GM18519 (cell line): ENCODE data around the gene IL20.
A peak's percentile ranks its signal among the peaks of the same experiment; 100 is the strongest.

ENCODE experiments used
- ATAC-seq: cut with Tn5 transposase; IDR thresholded peaks from one replicate; pipeline ENCODE4 v1.9.1; 2021; ENCODE audit warnings: mild to moderate bottlenecking, moderate library complexity; ENCODE audit not compliant: unreplicated experiment, low FRiP score

The IL20 gene, protein sequence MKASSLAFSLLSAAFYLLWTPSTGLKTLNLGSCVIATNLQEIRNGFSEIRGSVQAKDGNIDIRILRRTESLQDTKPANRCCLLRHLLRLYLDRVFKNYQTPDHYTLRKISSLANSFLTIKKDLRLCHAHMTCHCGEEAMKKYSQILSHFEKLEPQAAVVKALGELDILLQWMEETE

GRCh38 chr1:206864939-206865671, at the start of gene IL20:
Gene IL20, plus strand, starts transcription at chr1:206865623. Its CDS starts 230 bp downstream, at chr1:206865853.
- ATAC-seq = no peak

- ATAC-seq = peak; percentile 66
Observed at GRCh38 chr1:206816390-206817287, 48.8 kb upstream of the IL20 start.

DNA sequence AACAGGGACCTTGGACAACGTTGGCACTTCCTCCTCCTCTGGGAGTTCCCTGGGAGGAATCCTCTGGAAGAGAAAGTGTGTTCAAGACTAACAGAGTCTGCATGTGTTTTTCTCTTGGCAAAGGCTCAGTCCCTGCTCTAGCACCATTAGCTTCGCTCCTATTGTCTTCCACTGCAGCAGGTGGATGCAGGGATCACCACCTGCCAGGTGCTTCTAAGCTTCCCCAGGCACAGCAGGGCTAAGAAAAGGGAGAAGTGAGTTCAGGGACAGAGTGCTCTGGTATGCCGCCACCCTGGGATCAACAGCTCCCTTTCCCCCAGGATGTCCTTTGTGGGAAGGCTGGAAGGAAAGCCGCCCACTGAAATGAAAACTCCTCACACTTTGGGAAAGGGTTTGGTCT, 43.9 kb upstream of the IL20 start:
- no peak for ATAC-seq

- no peak for ATAC-seq
Observed at GRCh38 chr1:206823727-206824126, 41.7 kb upstream of the IL20 start.

GRCh38 chr1:206824331-206824730, 41.1 kb upstream of the IL20 start:
- ATAC-seq = no peak

GRCh38 chr1:206826394-206826793, 39.0 kb upstream of the IL20 start:
- ATAC-seq = no peak

DNA sequence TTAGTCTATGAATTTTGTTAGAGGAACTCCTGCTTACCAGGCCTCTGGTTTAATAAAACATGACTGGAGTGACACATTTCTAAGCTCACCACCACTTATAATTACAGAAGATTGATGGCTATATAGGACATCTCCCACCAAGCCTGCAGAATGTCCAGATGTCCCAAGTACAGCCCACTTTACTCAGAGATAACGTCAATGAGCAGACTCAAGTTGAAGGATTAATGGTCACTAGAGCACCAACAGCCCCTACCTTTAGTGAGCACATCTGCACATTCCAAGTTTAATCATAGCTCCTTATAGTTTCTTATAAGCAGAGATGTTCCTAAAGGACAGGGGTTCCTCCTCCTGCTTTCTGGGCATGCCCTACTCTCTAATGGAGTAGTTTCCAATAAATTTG, 37.4 kb upstream of the IL20 start:
- no peak for ATAC-seq

DNA sequence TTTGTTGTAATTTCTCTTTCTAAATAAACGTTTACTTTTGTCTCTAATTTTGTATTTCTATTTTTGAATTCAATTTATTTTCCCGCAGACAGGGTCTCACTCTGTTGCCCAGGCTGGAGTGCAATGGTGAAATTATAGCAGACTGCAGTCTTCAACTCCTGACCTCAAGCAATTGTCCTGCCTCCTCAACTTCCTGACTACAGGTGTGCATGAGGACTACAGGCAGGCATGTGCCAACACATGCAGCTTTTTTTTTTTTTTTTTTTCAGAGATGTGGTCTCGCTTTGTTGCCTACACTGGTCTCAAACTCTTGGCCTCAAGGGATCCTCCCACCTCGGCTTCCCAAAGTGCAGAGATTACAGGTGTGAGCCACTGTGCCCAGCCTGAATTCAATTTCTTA, 36.7 kb upstream of the IL20 start:
- no peak for ATAC-seq

GRCh38 chr1:206829282-206829681, 36.1 kb upstream of the IL20 start:
- no peak for ATAC-seq

DNA sequence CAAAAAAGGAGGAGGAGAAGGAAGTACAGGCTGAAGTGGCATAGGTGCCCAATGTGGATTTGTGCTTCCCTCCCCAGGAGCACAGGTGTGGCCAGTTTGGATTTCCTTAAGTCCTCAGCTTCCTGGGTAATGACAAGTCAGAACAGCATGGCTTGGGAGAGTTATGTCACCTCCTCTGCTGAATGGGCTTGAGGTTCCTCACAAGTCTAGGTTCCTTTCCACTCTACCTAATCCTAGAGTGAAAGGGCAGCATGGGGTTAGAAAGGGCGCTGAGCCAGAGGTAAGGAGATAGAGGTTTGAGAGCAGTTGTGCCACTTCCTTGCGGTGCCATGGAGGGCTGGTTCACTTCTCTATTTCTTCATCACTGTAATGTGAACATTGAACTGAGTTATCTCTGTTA, 35.5 kb upstream of the IL20 start:
- no peak for ATAC-seq

DNA sequence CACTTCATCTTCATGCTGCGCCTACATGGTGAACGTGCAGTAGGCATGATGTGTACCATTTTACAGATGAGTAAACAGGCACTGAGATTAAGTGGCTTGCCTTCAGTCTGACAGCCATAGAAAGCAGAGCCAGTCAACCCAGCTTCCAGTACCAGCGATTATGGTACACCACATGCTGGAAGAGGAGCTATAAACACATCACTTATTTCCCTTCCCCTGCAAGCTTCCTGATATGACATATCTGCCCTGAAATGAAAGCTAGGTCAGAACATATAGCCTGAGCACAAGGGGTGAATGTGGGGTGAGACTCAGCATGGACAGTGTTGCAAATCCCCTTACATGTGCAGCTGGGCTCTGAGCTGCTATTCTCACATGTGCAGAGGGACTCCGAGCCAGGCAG, 33.8 kb upstream of the IL20 start:
- ATAC-seq = no peak

- no peak for ATAC-seq
Observed at GRCh38 chr1:206832352-206832880, 33.0 kb upstream of the IL20 start.

- ATAC-seq = no peak
Observed at GRCh38 chr1:206833106-206833680, 32.2 kb upstream of the IL20 start.

- no peak for ATAC-seq
Observed at GRCh38 chr1:206833801-206834200, 31.6 kb upstream of the IL20 start.

DNA sequence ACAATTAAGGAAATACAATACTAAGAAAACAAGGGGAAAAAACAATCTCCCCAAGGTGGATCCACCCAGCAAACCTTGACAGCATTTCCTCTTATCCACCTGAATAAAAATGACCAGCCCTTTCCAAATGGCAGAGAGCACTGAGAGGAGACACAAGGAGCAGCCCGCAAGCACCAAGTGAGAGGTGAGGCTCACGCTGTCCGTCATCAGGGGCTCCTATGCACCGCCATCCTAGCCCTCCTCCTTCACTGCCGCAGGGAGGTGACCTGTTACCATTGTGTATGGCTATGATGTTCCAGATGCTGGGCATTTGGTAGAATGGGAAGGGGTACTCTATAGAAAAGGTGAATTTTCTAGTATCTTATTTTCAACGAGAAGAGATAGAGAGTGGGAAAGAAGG, 31.2 kb upstream of the IL20 start:
- no peak for ATAC-seq

DNA sequence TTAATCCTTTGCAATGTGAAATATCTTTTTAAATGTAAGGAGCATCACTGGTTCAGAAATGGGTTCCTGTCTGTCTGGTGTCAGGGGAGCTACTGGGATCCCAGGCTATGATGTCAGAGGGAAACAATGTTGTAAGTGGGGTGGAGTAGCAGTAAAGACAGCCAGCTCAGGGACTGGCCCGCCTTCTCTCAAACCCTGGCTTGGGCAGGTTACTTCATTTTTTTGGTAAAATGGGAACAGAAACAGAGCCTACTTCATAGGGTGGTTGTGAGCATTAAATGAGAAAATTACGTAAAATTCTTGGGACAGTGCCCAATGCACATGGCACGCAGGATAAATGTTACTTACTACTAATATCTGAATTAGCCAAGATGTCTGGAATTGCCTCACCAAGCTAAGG, 30.7 kb upstream of the IL20 start:
- no peak for ATAC-seq

DNA sequence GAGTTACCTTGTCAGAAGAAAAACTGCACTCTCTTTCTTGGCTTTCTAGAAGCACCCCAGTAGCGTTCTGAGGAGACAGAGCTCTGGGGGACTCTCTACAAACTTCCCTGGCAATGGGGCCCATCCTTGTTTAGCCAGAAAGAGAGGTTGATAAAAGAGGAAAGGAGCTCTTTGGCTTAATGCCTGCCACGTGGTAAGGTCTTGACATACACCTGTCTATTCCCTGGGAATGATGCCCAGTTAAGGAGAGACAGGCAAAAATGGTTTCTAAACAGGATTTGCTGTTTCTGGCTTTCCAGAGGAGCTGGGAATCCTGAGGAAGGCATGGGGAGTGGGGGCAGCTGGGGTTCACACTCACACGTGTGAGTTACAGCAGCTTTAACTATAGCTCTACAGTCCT, 30.2 kb upstream of the IL20 start:
- ATAC-seq = no peak

GRCh38 chr1:206836111-206836510, 29.3 kb upstream of the IL20 start:
- no peak for ATAC-seq

- no peak for ATAC-seq
Observed at GRCh38 chr1:206839006-206839560, 26.3 kb upstream of the IL20 start.

- no peak for ATAC-seq
Observed at GRCh38 chr1:206839857-206840256, 25.6 kb upstream of the IL20 start.
